Activated CD8-positive, alpha-beta T cell treated with anti-CD3 and anti-CD28 coated beads for 36 hours (primary cell): ENCODE measurements around the gene KBTBD12. TPM values are rescaled to one million over a fixed set of nuclear protein-coding genes. Genes with fewer than 3 reads are reported as not detected.
"Not testable (repeated sequence)": the region's sequence is repeated elsewhere in the genome, so short reads cannot be mapped to it uniquely, and the experiment has no call there.

Experiments used
- ATAC-seq: fragments of 200-7000 bp; cut with Tn5 transposase; one replicate; pipeline ENCODE4 v1.10.0; 2021; ENCODE audit warnings: mild to moderate bottlenecking, moderate library complexity
- CTCF ChIA-PET: fragments of 350-600 bp; sonication (Branson Sonifier 250); formaldehyde crosslinking; loops from one replicate; lab custom pipeline; 2021; ENCODE audit warnings: antibody characterized with exemption; lab: Charles Lee
- POLR2A ChIA-PET: fragments of 350-600 bp; sonication (Branson Sonifier 250); formaldehyde crosslinking; loops from one replicate; lab custom pipeline; 2021; ENCODE audit warnings: antibody characterized with exemption; lab: Charles Lee
- DNase-seq: peaks from one replicate; pipeline ENCODE4 v3.0.0-alpha.2; 2020
- H3K27ac Mint-ChIP-seq: one replicate; pipeline ENCODE4 v1.8.0; 2021; ENCODE audit warnings: mild to moderate bottlenecking, mixed read lengths
- H3K27me3 Mint-ChIP-seq: one replicate; pipeline ENCODE4 v1.8.0; 2021; ENCODE audit warnings: mixed read lengths
- H3K36me3 Mint-ChIP-seq: one replicate; pipeline ENCODE4 v1.8.0; 2021; ENCODE audit warnings: low read depth, mixed read lengths
- H3K4me1 Mint-ChIP-seq: one replicate; pipeline ENCODE4 v1.8.0; 2021; ENCODE audit warnings: low read depth, mixed read lengths
- H3K4me3 Mint-ChIP-seq: one replicate; pipeline ENCODE4 v1.8.0; 2021; ENCODE audit warnings: mild to moderate bottlenecking, moderate library complexity, mixed read lengths
- H3K9me3 Mint-ChIP-seq: one replicate; pipeline ENCODE4 v1.8.0; 2021; ENCODE audit warnings: mixed read lengths
- intact Hi-C: fragments of 100-400 bp; cut with micrococcal nuclease; formaldehyde crosslinking; loops from one replicate; pipeline ENCODE4 v1.10.0; 2022
- total RNA-seq, 2 experiments: library from RNA; stranded (reverse); gene quantifications; one replicate each; pipeline ENCODE4 v1.2.3, GENCODE V29; 2021
- TF ChIP-seq, protein P1 (sequence below): fragments of 200-600 bp; IDR thresholded peaks from one replicate; pipeline ENCODE4 v1.8.0; 2022; ENCODE audit warnings: antibody characterized with exemption, mild to moderate bottlenecking

Gene KBTBD12
- total RNA-seq = not detected

DNA sequence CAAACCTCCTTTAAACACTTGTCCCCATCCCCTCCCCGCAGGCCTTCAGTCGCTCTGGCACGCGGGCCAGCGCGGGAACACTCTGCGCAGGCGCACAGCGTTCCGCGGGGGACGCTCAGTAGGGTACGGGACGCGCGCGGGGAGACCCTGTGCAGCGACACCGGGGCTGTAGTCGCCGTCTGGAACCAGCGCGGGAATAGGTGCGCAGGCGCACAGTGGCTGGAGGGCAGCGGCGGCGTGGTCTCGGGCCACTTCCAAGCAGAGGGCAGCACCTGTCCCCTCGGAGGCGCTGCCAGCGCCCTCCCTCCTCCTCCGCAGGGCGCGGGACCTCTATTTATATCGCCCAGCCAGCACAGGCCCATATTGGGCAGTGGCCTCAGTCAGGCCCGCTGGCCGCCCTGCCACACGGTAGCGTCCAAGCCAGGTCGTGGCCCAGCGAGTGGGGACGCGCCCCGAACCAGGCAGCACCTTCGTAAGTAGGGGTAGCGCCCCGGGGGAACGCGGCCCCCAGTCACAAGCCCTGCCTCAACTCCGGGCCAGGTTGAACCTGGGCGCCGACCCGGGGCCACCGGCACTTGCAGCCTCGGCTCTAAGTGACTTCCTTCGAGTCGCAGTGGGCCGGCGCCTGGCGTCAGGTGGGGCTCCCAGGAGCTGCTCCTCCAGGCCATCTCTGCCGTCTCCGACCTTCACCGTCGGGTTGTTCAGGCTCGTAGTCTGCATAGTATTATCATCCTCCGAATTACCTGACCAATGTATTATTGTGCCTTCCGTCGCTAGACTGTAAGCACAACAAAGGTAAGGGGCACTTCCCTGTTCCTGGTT is at the start of gene KBTBD12:
Gene KBTBD12 (plus strand): TSS at position 118 of the 822 bp plus-strand sequence. CDS start 7,830 bp downstream, outside the sequence.
- H3K27ac Mint-ChIP-seq = no peak within 1 kb of the TSS
- no peak for DNase-seq
- CTCF ChIA-PET = interaction anchor here (0.7 to 0.9 kb wide), 2 partner anchors 14 to 18 kb away, joined by 3 read pairs; no protein-coding TSS in a partner anchor
- peaks cover 44% of the 10 kb centered on the region for H3K27me3 Mint-ChIP-seq
- POLR2A ChIA-PET = no interaction called here
- peak; percentile 20 for ATAC-seq
- peaks cover 8% of the 10 kb centered on the region for H3K4me1 Mint-ChIP-seq
- peaks cover 2% of the 10 kb centered on the region for H3K36me3 Mint-ChIP-seq
- H3K4me3 Mint-ChIP-seq = no peak within 1 kb of the TSS
- H3K9me3 Mint-ChIP-seq = no peaks in the 10 kb centered on the region
- intact Hi-C loops = no loop called here
- TF ChIP-seq, protein P1, sequence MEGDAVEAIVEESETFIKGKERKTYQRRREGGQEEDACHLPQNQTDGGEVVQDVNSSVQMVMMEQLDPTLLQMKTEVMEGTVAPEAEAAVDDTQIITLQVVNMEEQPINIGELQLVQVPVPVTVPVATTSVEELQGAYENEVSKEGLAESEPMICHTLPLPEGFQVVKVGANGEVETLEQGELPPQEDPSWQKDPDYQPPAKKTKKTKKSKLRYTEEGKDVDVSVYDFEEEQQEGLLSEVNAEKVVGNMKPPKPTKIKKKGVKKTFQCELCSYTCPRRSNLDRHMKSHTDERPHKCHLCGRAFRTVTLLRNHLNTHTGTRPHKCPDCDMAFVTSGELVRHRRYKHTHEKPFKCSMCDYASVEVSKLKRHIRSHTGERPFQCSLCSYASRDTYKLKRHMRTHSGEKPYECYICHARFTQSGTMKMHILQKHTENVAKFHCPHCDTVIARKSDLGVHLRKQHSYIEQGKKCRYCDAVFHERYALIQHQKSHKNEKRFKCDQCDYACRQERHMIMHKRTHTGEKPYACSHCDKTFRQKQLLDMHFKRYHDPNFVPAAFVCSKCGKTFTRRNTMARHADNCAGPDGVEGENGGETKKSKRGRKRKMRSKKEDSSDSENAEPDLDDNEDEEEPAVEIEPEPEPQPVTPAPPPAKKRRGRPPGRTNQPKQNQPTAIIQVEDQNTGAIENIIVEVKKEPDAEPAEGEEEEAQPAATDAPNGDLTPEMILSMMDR = no peak

- DNase-seq (peak; percentile 44), ATAC-seq (peak; percentile 61)
- no peak overlapping the region for H3K4me3 Mint-ChIP-seq
- TF ChIP-seq, protein P1 = no peak
- intact Hi-C loops = no loop called here
- ChIA-PET CTCF (no interaction called here), POLR2A (no interaction called here)
- peaks cover 4% of the 10 kb centered on the region for H3K27me3 Mint-ChIP-seq
- H3K4me1 Mint-ChIP-seq = peaks cover 21% of the 10 kb centered on the region
- no peak overlapping the region for H3K27ac Mint-ChIP-seq
- no peaks in the 10 kb centered on the region for H3K9me3 Mint-ChIP-seq
- H3K36me3 Mint-ChIP-seq = no peaks in the 10 kb centered on the region
Measured at GRCh38 chr3:127865941-127866340, 49.1 kb upstream of the KBTBD12 start.

DNA sequence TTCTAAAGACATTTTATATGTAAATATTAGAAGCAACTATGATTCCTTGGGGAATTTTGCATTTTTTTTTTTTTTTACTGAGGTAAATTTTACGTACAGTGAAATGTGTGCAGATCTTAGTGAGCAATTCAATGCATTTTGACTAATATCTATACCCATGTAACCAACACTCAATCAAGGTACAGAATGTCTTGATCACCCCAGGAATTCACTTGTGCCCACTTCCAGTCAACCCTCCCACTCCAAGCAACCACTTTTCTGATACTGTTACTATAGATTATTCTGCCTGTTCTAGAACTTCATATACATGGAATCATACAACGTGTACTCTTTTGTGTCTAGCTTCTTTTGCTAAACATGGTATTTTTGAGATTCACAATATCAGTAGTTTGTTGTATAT is 47.6 kb upstream of the KBTBD12 start:
- H3K9me3 Mint-ChIP-seq = no peaks in the 10 kb centered on the region
- no peak overlapping the region for H3K27ac Mint-ChIP-seq
- H3K4me1 Mint-ChIP-seq = peaks cover 21% of the 10 kb centered on the region
- H3K36me3 Mint-ChIP-seq = no peaks in the 10 kb centered on the region
- CTCF ChIA-PET = no interaction called here
- no peak overlapping the region for H3K4me3 Mint-ChIP-seq
- peaks cover 4% of the 10 kb centered on the region for H3K27me3 Mint-ChIP-seq
- ATAC-seq (no peak), DNase-seq (no peak)
- intact Hi-C loops = no loop called here
- TF ChIP-seq, protein P1 = no peak
- POLR2A ChIA-PET = no interaction called here

- peak; percentile 49 for ATAC-seq
- peaks cover 21% of the 10 kb centered on the region for H3K4me1 Mint-ChIP-seq
- H3K9me3 Mint-ChIP-seq = no peaks in the 10 kb centered on the region
- ChIA-PET CTCF (no interaction called here), POLR2A (no interaction called here)
- no peaks in the 10 kb centered on the region for H3K36me3 Mint-ChIP-seq
- DNase-seq = no peak
- TF ChIP-seq, protein P1 = no peak
- H3K4me3 Mint-ChIP-seq = no peak overlapping the region
- no peak overlapping the region for H3K27ac Mint-ChIP-seq
- intact Hi-C loops = no loop called here
- peaks cover 4% of the 10 kb centered on the region for H3K27me3 Mint-ChIP-seq
Measured at GRCh38 chr3:127867986-127868385, 47.0 kb upstream of the KBTBD12 start.

- no peak overlapping the region for H3K4me3 Mint-ChIP-seq
- TF ChIP-seq, protein P1 = no peak
- H3K4me1 Mint-ChIP-seq = peaks cover 18% of the 10 kb centered on the region
- POLR2A ChIA-PET = interaction anchor here (0.7 kb wide), 1 partner anchor 156 kb away, joined by 4 read pairs; no protein-coding TSS in a partner anchor
- H3K27ac Mint-ChIP-seq = no peak overlapping the region
- peaks cover 4% of the 10 kb centered on the region for H3K27me3 Mint-ChIP-seq
- intact Hi-C loops = no loop called here
- DNase-seq = no peak
- ATAC-seq = no peak
- H3K9me3 Mint-ChIP-seq = no peaks in the 10 kb centered on the region
- no peaks in the 10 kb centered on the region for H3K36me3 Mint-ChIP-seq
- CTCF ChIA-PET = no interaction called here
Measured at GRCh38 chr3:127870156-127870555, 44.9 kb upstream of the KBTBD12 start.

DNA sequence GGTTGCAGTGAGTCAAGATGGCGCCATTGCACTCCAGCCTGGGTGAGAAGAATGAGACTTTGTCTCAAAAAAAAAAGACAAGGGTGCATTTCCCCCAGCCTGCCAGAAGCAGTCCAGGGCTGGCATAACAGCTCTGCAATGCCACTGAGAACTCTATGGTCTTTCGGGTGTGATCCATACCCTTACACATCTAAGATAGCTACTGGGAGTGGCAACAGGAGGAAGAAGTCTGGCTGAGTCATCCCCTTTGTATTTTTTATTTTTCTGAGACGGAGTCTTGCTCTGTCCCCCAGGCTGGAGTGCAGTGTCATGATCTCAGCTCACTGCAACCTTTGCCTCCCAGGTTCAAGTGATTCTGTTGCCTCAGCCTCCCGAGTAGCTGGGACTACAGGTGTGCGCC is 40.9 kb upstream of the KBTBD12 start:
- CTCF ChIA-PET, H3K27me3 Mint-ChIP-seq: not testable (repeated sequence)

More for the DNA sequence above, 40.9 kb upstream of the KBTBD12 start:
- H3K4me1 Mint-ChIP-seq, H3K9me3 Mint-ChIP-seq, intact Hi-C loops, H3K4me3 Mint-ChIP-seq, H3K36me3 Mint-ChIP-seq, ATAC-seq, H3K27ac Mint-ChIP-seq, DNase-seq: not testable (repeated sequence)
- POLR2A ChIA-PET = interaction anchor here (1.1 kb wide), 1 partner anchor 18 kb away, joined by 3 read pairs; no protein-coding TSS in a partner anchor
